Measurements from ENCODE around the gene POLR2E. TPM values are rescaled to one million over a fixed set of nuclear protein-coding genes. Genes with fewer than 3 reads are reported as not detected.

Gene POLR2E
- total and polyA plus RNA-seq, 4 donors, result 51.8 to 211 (median 171) TPM

DNA sequence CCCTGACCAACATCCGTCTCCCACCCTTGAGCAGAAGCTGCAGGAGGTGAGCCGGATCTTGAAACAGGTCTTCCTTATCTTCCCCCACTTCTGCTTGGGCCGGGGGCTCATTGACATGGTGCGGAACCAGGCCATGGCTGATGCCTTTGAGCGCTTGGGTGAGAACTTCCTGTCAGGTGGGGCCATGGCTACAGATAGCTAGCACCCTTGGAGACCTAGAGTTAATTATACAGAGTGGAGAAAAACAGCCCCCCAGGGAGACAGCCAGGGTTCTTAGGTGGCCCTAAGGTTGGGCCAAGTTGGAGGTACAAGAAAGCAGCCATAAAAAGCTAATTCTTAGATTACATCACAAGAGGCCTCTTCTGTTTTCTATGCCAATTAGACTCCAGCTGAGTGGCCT, 37.1 kb downstream of the POLR2E start:
- H3K36me3 ChIP-seq (ENCODE audit: control insufficient read depth in 4 of 4, insufficient read depth in 3 of 4, low read depth in 1 of 4, low read length in 3 of 4), result no peaks in the 10 kb centered on the region
- H3K27me3 ChIP-seq (ENCODE audit: control insufficient read depth in 4 of 4, insufficient read depth in 4 of 4, low read length in 3 of 4), result no peaks in the 10 kb centered on the region
- H3K4me3 ChIP-seq (ENCODE audit: low read depth in 1 of 3, low read length in 3 of 3), result no peak overlapping the region
- no peaks in the 10 kb centered on the region for H3K4me1 ChIP-seq (ENCODE audit: control insufficient read depth in 4 of 4, insufficient read depth in 4 of 4, low read length in 3 of 4)
- H3K27ac ChIP-seq (ENCODE audit: low read depth in 1 of 2, low read length in 2 of 2), result no peak overlapping the region
- no peak for TF ChIP-seq TAF1 (conservative IDR thresholded peaks at IDR 0.05)
- TF ChIP-seq, protein P1, sequence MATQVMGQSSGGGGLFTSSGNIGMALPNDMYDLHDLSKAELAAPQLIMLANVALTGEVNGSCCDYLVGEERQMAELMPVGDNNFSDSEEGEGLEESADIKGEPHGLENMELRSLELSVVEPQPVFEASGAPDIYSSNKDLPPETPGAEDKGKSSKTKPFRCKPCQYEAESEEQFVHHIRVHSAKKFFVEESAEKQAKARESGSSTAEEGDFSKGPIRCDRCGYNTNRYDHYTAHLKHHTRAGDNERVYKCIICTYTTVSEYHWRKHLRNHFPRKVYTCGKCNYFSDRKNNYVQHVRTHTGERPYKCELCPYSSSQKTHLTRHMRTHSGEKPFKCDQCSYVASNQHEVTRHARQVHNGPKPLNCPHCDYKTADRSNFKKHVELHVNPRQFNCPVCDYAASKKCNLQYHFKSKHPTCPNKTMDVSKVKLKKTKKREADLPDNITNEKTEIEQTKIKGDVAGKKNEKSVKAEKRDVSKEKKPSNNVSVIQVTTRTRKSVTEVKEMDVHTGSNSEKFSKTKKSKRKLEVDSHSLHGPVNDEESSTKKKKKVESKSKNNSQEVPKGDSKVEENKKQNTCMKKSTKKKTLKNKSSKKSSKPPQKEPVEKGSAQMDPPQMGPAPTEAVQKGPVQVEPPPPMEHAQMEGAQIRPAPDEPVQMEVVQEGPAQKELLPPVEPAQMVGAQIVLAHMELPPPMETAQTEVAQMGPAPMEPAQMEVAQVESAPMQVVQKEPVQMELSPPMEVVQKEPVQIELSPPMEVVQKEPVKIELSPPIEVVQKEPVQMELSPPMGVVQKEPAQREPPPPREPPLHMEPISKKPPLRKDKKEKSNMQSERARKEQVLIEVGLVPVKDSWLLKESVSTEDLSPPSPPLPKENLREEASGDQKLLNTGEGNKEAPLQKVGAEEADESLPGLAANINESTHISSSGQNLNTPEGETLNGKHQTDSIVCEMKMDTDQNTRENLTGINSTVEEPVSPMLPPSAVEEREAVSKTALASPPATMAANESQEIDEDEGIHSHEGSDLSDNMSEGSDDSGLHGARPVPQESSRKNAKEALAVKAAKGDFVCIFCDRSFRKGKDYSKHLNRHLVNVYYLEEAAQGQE (IDR thresholded peaks at IDR 0.05), result no peak
- TF ChIP-seq, protein P2, sequence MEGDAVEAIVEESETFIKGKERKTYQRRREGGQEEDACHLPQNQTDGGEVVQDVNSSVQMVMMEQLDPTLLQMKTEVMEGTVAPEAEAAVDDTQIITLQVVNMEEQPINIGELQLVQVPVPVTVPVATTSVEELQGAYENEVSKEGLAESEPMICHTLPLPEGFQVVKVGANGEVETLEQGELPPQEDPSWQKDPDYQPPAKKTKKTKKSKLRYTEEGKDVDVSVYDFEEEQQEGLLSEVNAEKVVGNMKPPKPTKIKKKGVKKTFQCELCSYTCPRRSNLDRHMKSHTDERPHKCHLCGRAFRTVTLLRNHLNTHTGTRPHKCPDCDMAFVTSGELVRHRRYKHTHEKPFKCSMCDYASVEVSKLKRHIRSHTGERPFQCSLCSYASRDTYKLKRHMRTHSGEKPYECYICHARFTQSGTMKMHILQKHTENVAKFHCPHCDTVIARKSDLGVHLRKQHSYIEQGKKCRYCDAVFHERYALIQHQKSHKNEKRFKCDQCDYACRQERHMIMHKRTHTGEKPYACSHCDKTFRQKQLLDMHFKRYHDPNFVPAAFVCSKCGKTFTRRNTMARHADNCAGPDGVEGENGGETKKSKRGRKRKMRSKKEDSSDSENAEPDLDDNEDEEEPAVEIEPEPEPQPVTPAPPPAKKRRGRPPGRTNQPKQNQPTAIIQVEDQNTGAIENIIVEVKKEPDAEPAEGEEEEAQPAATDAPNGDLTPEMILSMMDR (IDR thresholded peaks at IDR 0.05; ENCODE audit: low read depth, low read length, missing input control), result no peak
- no peak for TF ChIP-seq EGR1 (IDR thresholded peaks at IDR 0.05; ENCODE audit: low read depth in 2 of 2)
- no peak for TF ChIP-seq FOXA1 (IDR thresholded peaks at IDR 0.05)
- TF ChIP-seq NR2F2 (IDR thresholded peaks at IDR 0.05), result no peak
- TF ChIP-seq RAD21 (IDR thresholded peaks at IDR 0.05), result no peak
- no peak for TF ChIP-seq FOXA2 (IDR thresholded peaks at IDR 0.05)
- TF ChIP-seq, protein P3, sequence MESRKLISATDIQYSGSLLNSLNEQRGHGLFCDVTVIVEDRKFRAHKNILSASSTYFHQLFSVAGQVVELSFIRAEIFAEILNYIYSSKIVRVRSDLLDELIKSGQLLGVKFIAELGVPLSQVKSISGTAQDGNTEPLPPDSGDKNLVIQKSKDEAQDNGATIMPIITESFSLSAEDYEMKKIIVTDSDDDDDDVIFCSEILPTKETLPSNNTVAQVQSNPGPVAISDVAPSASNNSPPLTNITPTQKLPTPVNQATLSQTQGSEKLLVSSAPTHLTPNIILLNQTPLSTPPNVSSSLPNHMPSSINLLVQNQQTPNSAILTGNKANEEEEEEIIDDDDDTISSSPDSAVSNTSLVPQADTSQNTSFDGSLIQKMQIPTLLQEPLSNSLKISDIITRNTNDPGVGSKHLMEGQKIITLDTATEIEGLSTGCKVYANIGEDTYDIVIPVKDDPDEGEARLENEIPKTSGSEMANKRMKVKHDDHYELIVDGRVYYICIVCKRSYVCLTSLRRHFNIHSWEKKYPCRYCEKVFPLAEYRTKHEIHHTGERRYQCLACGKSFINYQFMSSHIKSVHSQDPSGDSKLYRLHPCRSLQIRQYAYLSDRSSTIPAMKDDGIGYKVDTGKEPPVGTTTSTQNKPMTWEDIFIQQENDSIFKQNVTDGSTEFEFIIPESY (IDR thresholded peaks at IDR 0.05), result no peak
- TF ChIP-seq RXRA (IDR thresholded peaks at IDR 0.05), result no peak
- TF ChIP-seq JUND (IDR thresholded peaks at IDR 0.05), result no peak
- TF ChIP-seq, protein P4, sequence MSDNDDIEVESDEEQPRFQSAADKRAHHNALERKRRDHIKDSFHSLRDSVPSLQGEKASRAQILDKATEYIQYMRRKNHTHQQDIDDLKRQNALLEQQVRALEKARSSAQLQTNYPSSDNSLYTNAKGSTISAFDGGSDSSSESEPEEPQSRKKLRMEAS (IDR thresholded peaks at IDR 0.05), result no peak
- TF ChIP-seq, protein P5, sequence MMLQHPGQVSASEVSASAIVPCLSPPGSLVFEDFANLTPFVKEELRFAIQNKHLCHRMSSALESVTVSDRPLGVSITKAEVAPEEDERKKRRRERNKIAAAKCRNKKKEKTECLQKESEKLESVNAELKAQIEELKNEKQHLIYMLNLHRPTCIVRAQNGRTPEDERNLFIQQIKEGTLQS (IDR thresholded peaks at IDR 0.05), result no peak
- TF ChIP-seq SP1 (IDR thresholded peaks at IDR 0.05), result no peak
- no peak for TF ChIP-seq YY1 (IDR thresholded peaks at IDR 0.05)
- no peak for TF ChIP-seq HNF4A (conservative IDR thresholded peaks at IDR 0.05)
- no peak for TF ChIP-seq HNF4G (IDR thresholded peaks at IDR 0.05)
- no peak for TF ChIP-seq GABPA (IDR thresholded peaks at IDR 0.05 in 1 of 2, conservative IDR thresholded peaks at IDR 0.05 in 1 of 2)
- DNase-seq (ENCODE audit: low spot score), result no peak
- 94% methylated on average over 5 of the region's 5 CpGs for WGBS
- H3K9ac ChIP-seq (ENCODE audit: low read depth in 1 of 2, low read length in 2 of 2), result no peak overlapping the region
- peaks cover 0 to 13% (median 0%) of the 10 kb centered on the region in 4 donors for H3K9me3 ChIP-seq (ENCODE audit: control insufficient read depth in 4 of 4, low read length in 3 of 4)
